Measurements from ENCODE around the gene PHF2.

The PHF2 gene

GRCh38 chr9:93612052-93612795 is 35.8 kb downstream of the PHF2 start:
- H3K4me3 ChIP-seq (ENCODE audit: low read depth, low read length) = no peak overlapping the region
- DNase-seq (ENCODE audit: low read depth) = no peak
- no peak for TF ChIP-seq CTCF (IDR thresholded peaks at IDR 0.05; ENCODE audit: low read depth, low read length, missing control alignments)

- no peak overlapping the region for H3K4me3 ChIP-seq (ENCODE audit: low read depth, low read length)
- DNase-seq (ENCODE audit: low read depth) = peak; percentile 31
- no peak for TF ChIP-seq CTCF (IDR thresholded peaks at IDR 0.05; ENCODE audit: low read depth, low read length, missing control alignments)
Measured at GRCh38 chr9:93612796-93613154, 36.4 kb downstream of the PHF2 start.

GRCh38 chr9:93613174-93613573 is 36.8 kb downstream of the PHF2 start:
- no peak for DNase-seq (ENCODE audit: low read depth)
- no peak overlapping the region for H3K4me3 ChIP-seq (ENCODE audit: low read depth, low read length)
- no peak for TF ChIP-seq CTCF (IDR thresholded peaks at IDR 0.05; ENCODE audit: low read depth, low read length, missing control alignments)

- TF ChIP-seq CTCF (IDR thresholded peaks at IDR 0.05; ENCODE audit: low read depth, low read length, missing control alignments) = no peak
- no peak for DNase-seq (ENCODE audit: low read depth)
Measured at GRCh38 chr9:93613791-93614190, 37.4 kb downstream of the PHF2 start.

GRCh38 chr9:93614830-93615468 is 38.6 kb downstream of the PHF2 start:
- DNase-seq (ENCODE audit: low read depth) = no peak
- TF ChIP-seq CTCF (IDR thresholded peaks at IDR 0.05; ENCODE audit: low read depth, low read length, missing control alignments) = no peak
- H3K4me3 ChIP-seq (ENCODE audit: low read depth, low read length) = no peak overlapping the region

More at GRCh38 chr9:93613791-93614190, 37.4 kb downstream of the PHF2 start:
- no peak overlapping the region for H3K4me3 ChIP-seq (ENCODE audit: low read depth, low read length)

- DNase-seq (ENCODE audit: low read depth) = no peak
- no peak for TF ChIP-seq CTCF (IDR thresholded peaks at IDR 0.05; ENCODE audit: low read depth, low read length, missing control alignments)
- H3K4me3 ChIP-seq (ENCODE audit: low read depth, low read length) = no peak overlapping the region
Measured at GRCh38 chr9:93616044-93616443, 39.7 kb downstream of the PHF2 start.

GRCh38 chr9:93617273-93617672 is 40.9 kb downstream of the PHF2 start:
- no peak for TF ChIP-seq CTCF (IDR thresholded peaks at IDR 0.05; ENCODE audit: low read depth, low read length, missing control alignments)
- DNase-seq (ENCODE audit: low read depth) = no peak
- no peak overlapping the region for H3K4me3 ChIP-seq (ENCODE audit: low read depth, low read length)

All from GM12864 (cell line).